Mammary epithelial cell (primary cell): Measurements from ENCODE around the gene ENTHD1.

Experiments
- EZH2 ChIP-seq: IDR thresholded peaks from 2 replicates; pipeline ENCODE4 v1.6.1; 2012; ENCODE audit warnings: low read length, inconsistent platforms, borderline replicate concordance
- TF ChIP-seq, protein P1 (sequence below), 2 donors: IDR thresholded peaks in 1 of 2; conservative IDR thresholded peaks in 1 of 2; 2 replicates each; pipeline ENCODE4 v1.5.1; 2011 to 2012; ENCODE audit warnings: inconsistent platforms in 2 of 2, low read length in 2 of 2, mild to moderate bottlenecking in 2 of 2, control low read depth in 1 of 2, low read depth in 1 of 2; ENCODE audit not compliant: insufficient read depth in 1 of 2; ENCODE audit errors: extremely low read depth in 1 of 2

DNA sequence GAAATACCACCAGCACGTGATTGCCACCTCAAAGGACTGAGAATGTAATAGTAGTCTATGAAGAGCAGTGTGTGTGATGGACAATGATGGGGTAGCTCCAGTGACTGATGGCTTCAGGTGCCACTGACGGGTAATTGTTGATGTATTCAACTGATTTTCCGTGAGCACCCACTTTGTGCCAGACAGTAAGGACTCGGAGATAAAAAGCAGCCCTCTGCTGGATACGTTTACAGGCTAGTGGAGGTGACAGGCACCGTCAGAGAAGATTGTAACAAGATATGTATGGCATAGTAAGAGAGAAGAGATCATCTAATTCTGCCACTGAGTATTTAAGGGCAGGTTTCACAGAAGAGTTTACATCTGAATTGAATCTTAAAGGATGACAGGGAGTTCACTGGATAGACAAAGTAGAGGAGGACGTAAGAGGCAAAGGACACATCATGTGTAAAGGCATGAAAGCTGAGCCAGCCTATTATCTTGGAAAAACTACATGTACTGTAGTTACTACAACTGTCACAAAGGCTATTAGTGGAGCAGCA, 1.1 kb upstream of the ENTHD1 start:
- no peak for TF ChIP-seq EZH2
- TF ChIP-seq, protein P1, sequence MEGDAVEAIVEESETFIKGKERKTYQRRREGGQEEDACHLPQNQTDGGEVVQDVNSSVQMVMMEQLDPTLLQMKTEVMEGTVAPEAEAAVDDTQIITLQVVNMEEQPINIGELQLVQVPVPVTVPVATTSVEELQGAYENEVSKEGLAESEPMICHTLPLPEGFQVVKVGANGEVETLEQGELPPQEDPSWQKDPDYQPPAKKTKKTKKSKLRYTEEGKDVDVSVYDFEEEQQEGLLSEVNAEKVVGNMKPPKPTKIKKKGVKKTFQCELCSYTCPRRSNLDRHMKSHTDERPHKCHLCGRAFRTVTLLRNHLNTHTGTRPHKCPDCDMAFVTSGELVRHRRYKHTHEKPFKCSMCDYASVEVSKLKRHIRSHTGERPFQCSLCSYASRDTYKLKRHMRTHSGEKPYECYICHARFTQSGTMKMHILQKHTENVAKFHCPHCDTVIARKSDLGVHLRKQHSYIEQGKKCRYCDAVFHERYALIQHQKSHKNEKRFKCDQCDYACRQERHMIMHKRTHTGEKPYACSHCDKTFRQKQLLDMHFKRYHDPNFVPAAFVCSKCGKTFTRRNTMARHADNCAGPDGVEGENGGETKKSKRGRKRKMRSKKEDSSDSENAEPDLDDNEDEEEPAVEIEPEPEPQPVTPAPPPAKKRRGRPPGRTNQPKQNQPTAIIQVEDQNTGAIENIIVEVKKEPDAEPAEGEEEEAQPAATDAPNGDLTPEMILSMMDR (conservative IDR thresholded peaks at IDR 0.05 in 1 of 2, IDR thresholded peaks at IDR 0.05 in 1 of 2; ENCODE audit: extremely low read depth in 1 of 2, insufficient read depth in 1 of 2, low read depth in 1 of 2, low read length in 2 of 2) = no peak
